HUDEP-2 (cell line): ENCODE data around the gene TLR6.

Experiments used
- DNase-seq, 76 experiments: peaks; one replicate each; lab custom pipeline; 2025; ENCODE audit not compliant: unreplicated experiment in 76 of 76; lab: John Stamatoyannopoulos, UW

Gene TLR6

DNA sequence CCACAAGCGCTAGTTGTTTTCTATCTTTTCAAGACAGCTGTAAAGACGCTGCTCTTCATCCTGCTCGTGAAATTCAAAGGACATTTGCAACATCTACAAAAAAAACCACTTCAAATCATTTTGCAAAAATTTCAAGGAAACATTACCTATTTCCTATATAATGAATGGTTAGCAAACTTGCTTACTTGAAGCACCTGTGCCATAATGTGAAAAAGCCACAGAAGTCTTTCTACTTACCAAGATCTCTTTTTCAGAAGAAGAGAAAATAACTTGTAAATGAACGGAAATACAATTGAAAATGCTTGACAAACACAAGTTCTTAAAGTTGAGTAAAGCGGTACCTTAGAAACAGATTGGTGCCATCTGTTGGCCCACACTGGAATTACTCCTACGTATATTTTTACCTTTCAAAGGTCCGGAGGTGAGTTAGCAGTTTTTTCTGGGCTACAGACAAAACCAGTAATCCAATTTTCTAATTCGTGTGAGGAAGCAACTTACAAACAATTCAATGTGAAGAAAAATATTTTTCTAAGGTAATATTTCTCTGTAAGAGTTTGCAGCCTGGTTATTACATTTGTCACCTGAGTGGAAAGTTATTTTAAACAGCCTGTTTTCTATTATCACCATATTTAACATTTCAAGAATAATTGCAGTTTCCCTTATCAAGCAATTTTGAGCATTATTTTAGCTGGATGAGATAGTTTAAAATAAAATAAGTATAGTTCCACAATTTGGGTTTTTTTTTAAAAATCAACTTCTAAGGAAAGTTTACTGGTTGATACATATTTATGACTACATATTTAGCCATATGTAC is at the start of gene TLR6:
Gene TLR6, minus strand, starts transcription at position 294 of the 814 bp plus-strand sequence. CDS start 27,344 bp downstream, outside the sequence.
- peak in 37 of 76 experiments; percentile 3 to 59 (median 22) for DNase-seq

DNA sequence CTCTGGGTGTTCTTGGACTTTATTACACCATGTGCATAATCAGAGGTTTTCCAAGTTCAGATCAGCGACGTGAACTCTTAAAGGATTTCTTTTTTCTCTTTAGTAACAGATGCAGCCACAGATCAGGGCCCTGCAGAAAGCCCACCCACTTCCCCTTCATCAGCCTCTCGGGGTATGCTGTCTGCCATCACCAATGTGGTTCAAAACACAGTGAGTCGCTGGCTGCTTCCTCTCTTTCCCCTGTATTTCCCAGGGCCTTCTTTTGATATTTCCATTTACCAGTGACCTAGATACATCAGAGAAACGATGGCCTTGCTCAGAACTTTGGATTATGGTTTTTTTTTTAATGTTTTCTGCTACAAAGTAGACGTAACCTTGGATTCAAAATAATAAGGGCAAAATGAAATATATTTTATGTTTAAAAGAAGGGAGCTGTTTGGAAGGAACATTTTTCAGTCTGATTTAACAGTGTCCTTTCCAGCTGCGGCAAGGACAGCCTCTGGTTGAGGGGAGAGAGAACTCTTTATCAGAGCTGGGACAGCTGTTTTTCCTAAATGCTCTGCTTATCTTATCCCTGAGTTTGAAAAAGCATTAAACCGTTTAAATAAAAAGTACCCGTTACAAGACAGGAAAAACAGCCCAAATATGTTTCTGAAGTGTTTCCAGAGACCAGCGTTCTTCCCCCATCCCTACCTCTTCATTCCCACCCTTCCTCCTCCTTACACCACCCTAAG is 49.2 kb upstream of the TLR6 start:
- DNase-seq: no peak

DNA sequence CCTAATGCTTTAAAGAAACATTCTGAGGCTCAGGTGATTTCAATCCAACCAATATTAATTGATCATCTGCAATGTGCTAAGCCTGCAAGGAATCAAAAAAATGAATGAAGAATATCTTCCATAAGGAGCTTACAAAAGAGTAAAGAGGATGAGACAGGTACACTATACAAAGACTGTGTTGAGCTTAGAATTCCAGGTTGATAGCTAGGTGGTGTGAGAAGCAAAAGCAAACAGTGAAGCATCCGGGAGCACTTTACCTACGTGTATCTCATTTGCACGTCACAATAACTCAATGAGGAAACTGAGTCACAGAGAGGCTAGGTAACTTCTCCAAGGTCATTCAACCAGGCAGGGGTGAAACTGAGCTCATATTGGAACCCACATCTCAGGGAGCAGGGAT is 48.1 kb upstream of the TLR6 start:
- DNase-seq: no peak

- no peak for DNase-seq
Observed at GRCh38 chr4:38904090-38904666, 47.6 kb upstream of the TLR6 start.

DNA sequence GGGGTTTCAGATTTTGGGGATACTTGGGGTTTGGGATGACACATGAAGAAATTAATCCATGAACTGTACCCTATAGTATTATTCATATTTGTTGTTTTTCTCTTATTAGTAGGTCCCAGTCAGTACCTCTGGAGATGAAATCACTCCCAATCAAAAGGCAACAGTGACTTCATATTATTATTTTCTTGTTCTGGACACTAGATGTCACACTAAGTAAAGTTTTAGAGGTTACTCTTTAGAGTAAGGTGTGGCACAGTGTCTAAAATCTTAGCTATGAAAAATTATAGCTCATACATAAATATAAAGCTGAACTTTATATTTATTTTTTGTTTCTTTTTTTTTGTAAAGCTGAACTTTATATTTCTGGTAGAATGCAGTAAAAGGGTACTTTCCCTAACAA is 46.1 kb upstream of the TLR6 start:
- DNase-seq: peak in 4 of 76 experiments; percentile 3 to 36 (median 18)

DNA sequence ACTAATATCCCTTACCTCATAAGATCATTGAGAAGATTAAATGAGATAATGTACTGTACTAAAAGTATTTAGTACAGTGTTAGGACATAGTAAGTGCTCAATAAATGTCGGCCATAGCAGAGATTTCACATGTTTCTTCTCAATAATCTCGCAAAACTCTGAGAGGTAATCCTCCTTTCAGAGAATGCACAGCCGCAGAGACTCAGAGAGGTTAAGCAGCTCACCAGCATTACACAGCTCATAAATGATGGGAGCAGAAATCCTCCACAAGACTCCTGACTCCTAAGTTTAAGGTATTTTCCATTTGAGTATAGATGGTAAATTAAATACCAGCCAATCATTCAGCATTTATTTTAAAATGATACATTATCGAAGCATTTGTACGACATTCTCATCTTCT is 45.6 kb upstream of the TLR6 start:
- no peak for DNase-seq

- no peak for DNase-seq
Observed at GRCh38 chr4:38898245-38898644, 41.6 kb upstream of the TLR6 start.

- no peak for DNase-seq
Observed at GRCh38 chr4:38896940-38897339, 40.3 kb upstream of the TLR6 start.

DNA sequence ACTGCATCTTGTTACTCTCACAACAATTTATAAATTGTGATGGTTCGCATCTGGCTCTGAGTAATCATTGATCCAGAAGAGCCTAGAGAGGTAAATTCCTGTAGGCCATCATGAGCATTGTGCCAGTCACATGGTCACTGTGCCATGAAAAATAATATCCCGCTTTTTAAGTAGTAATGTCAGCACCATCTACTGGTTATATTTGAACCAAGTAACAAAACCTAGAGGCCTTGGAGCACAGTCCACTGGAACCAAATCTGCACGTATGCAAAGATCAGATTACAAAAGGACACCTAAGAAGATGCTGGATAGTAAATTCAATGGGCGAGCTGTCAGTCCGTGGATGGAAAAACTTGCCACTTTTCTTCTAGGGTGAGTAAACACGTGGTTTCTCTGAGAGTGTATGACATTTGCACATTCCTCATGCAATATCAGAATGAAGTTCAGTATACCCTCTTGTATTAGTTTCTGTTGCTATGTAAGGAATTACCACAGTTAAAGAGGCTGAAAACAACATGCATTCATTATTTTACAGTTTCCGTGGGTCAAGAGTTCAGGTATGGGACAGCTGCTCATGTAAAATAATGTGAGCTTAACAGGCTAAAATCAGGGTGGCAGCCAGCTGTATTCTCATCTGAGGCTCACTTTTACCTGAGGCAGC is 37.8 kb upstream of the TLR6 start:
- DNase-seq: no peak

GRCh38 chr4:38891051-38891983 is 34.7 kb upstream of the TLR6 start:
- DNase-seq: no peak

- no peak for DNase-seq
Observed at GRCh38 chr4:38889143-38889542, 32.5 kb upstream of the TLR6 start.

DNA sequence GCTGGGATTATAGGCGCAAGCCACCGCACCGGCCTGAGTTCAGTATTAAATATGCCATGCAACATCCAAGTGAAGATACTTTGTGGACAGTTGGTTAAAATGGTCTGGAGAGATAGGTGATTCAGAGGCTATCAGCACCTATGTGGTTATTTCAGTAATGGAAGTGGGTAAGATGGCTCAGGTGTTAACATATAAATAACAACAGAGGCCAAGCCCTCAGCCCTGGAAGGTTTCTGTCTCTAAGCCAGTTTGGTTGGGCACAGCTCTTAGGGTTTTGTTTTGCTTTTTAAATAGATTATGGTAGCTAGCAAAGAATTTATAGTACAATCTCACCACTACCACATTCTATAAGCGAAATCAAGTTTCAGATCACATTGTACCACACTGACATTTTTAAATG is 27.6 kb upstream of the TLR6 start:
- no peak for DNase-seq

GRCh38 chr4:38876636-38877035 is 20.0 kb upstream of the TLR6 start:
- DNase-seq: no peak

- no peak for DNase-seq
Observed at GRCh38 chr4:38873290-38873944, 16.8 kb upstream of the TLR6 start.

- DNase-seq: no peak
Observed at GRCh38 chr4:38872620-38873019, 16.0 kb upstream of the TLR6 start.

DNA sequence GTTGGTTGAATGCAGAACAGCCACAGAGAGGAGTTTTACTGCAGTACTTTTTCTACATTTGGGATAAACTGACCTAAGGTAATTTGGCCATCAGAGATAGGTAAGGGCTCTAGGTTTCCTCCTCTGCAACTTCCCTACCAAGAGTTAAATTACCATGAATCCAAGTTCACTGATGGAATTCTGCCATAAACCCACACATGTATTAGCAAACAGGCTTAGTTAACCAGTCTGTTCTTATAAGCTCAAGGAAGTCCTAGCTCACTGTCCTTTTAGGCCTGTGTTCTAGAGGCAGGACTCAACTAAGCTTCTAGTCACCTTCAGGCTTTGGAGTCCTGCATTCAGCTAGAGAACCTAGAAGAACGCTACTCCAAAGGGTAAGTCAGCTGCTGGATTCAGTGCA is 15.0 kb upstream of the TLR6 start:
- DNase-seq: no peak

DNA sequence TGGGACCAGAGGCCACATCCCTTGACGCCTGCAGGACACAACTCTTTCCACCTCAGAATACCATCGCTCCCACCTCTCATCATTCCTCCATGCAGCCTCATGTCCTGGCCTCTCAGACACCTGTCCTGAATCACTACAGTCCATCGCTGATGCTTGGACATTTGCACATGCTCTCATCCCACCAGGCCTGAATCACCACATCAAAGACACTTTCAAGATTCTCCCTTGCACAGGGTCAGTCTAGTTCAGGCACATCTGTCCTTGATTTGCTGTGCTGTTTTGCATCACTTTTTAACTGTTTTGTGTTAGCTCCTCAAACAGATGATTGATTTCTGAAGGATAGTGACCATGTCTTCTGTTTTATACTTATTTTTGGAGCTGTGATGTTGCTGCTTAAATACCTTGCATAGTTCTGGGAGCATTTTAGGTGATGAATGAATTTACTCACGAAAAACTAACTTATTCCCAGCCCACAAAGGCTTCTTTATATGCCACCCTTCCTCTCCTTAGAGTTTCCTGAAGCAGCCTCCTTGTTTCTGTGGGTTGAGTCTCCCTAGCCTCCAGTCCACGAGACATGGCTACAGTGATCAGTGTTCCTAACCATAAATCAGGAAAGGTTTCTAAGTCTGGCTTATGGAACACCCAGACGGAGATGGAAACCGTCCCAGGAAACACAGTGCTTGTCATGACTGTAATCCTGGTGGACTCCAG is 13.6 kb upstream of the TLR6 start:
- DNase-seq: no peak

DNA sequence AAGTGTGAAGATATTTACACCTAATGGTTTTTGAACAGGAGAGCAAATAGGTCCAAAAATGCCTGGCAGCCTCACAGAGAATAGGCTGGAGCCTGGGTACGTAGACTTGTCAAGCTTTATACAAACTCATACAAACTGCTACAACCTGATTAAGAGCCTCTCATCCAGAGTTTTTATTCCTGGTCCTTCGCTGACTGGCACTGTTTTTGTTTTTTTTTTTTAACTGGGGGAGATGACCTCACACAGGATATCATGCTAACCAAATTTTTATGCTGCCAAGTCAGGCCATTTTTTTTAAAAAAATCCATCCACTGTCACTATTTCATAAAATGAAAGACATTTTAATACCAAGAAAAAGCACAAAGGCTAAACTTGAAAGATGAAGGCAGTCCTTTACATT is 12.9 kb upstream of the TLR6 start:
- DNase-seq: no peak
